HEK293 (cell line): ENCODE data around the gene ALKBH3.

Experiments
- CTCF ChIA-PET: fragments of 350-600 bp; formaldehyde crosslinking; extraction: SDS; loops from one replicate; lab custom pipeline; 2021; ENCODE audit warnings: antibody characterized with exemption; lab: Yijun Ruan, JAX
- POLR2A ChIA-PET: fragments of 300-600 bp; formaldehyde crosslinking; extraction: SDS; loops from one replicate; lab custom pipeline; 2020; ENCODE audit warnings: antibody characterized with exemption, inconsistent platforms; lab: Yijun Ruan, JAX
- H3K27ac ChIP-seq: fragments of 200-500 bp; sonication (Bioruptor generic); 2 replicates; pipeline ENCODE4 v1.5.1; 2014; ENCODE audit warnings: low read depth, low read length, control low read depth, inconsistent platforms; ENCODE audit errors: extremely low read depth
- H3K36me3 ChIP-seq, 2 experiments: fragments of 200-500 bp in 1 of 2; sonication (Bioruptor generic) in 1 of 2; 1 replicate in 1 of 2; 2 replicates in 1 of 2; pipeline ENCODE4 v1.5.1; 2014 to 2017; ENCODE audit warnings: inconsistent platforms in 2 of 2, low read length in 2 of 2; ENCODE audit not compliant: control insufficient read depth in 2 of 2, insufficient read depth in 1 of 2
- H3K4me1 ChIP-seq: fragments of 200-500 bp; sonication (Bioruptor generic); 2 replicates; pipeline ENCODE4 v1.5.1; 2014; ENCODE audit warnings: mild to moderate bottlenecking, low read length, inconsistent platforms; ENCODE audit not compliant: control insufficient read depth, insufficient read depth
- H3K4me3 ChIP-seq: 2 replicates; pipeline ENCODE4 v1.5.1; 2011; ENCODE audit warnings: low read depth, mild to moderate bottlenecking, control low read depth, low read length, moderate library complexity
- H3K9me3 ChIP-seq: fragments of 200-500 bp; sonication (Bioruptor generic); 2 replicates; pipeline ENCODE4 v1.5.1; 2014; ENCODE audit warnings: low read depth, low read length, inconsistent platforms; ENCODE audit not compliant: control insufficient read depth, insufficient read depth
- ATF2 ChIP-seq: fragments of 450-650 bp; formaldehyde crosslinking; IDR thresholded peaks from 2 replicates; pipeline ENCODE4 v1.5.1; 2016; ENCODE audit warnings: missing biosample characterization, missing genetic modification characterization, low read depth
- GLIS1 ChIP-seq: fragments of 450-650 bp; formaldehyde crosslinking; IDR thresholded peaks from 2 replicates; pipeline ENCODE4 v1.5.1; 2016; ENCODE audit warnings: missing biosample characterization, missing genetic modification characterization
- PATZ1 ChIP-seq: fragments of 450-650 bp; formaldehyde crosslinking; IDR thresholded peaks from 2 replicates; pipeline ENCODE4 v1.5.1; 2016; ENCODE audit warnings: missing biosample characterization, missing genetic modification characterization
- SP3 ChIP-seq: fragments of 450-650 bp; formaldehyde crosslinking; IDR thresholded peaks from 2 replicates; pipeline ENCODE4 v1.5.1; 2016; ENCODE audit warnings: missing biosample characterization, missing genetic modification characterization
- ZBTB21 ChIP-seq: fragments of 450-650 bp; formaldehyde crosslinking; IDR thresholded peaks from 2 replicates; pipeline ENCODE4 v1.5.1; 2017; ENCODE audit warnings: missing biosample characterization, missing genetic modification characterization
- ZBTB48 ChIP-seq: fragments of 450-650 bp; formaldehyde crosslinking; IDR thresholded peaks from 2 replicates; pipeline ENCODE4 v1.5.1; 2016; ENCODE audit warnings: missing biosample characterization, missing genetic modification characterization
- ZFP69B ChIP-seq: fragments of 450-650 bp; formaldehyde crosslinking; IDR thresholded peaks from 2 replicates; pipeline ENCODE4 v1.5.1; 2016; ENCODE audit warnings: missing biosample characterization, missing genetic modification characterization
- ZNF121 ChIP-seq: fragments of 450-650 bp; formaldehyde crosslinking; IDR thresholded peaks from 2 replicates; pipeline ENCODE4 v1.5.1; 2016; ENCODE audit warnings: missing biosample characterization, missing genetic modification characterization
- ZNF133 ChIP-seq: fragments of 450-650 bp; formaldehyde crosslinking; IDR thresholded peaks from 2 replicates; pipeline ENCODE4 v1.5.1; 2016; ENCODE audit warnings: missing biosample characterization, missing genetic modification characterization
- ZNF24 ChIP-seq: fragments of 450-650 bp; formaldehyde crosslinking; IDR thresholded peaks from 2 replicates; pipeline ENCODE4 v1.5.1; 2016; ENCODE audit warnings: missing biosample characterization, missing genetic modification characterization
- ZNF354C ChIP-seq: fragments of 450-650 bp; formaldehyde crosslinking; IDR thresholded peaks from 2 replicates; pipeline ENCODE4 v1.5.1; 2016; ENCODE audit warnings: missing biosample characterization, missing genetic modification characterization, low read depth, borderline replicate concordance
- ZNF391 ChIP-seq: fragments of 450-650 bp; formaldehyde crosslinking; IDR thresholded peaks from 2 replicates; pipeline ENCODE4 v1.5.1; 2016; ENCODE audit warnings: low read depth, missing biosample characterization, missing genetic modification characterization, borderline replicate concordance
- ZNF398 ChIP-seq: fragments of 450-650 bp; formaldehyde crosslinking; IDR thresholded peaks from 2 replicates; pipeline ENCODE4 v1.5.1; 2017; ENCODE audit warnings: missing biosample characterization, missing genetic modification characterization
- ZNF514 ChIP-seq: fragments of 450-650 bp; formaldehyde crosslinking; IDR thresholded peaks from 2 replicates; pipeline ENCODE4 v1.5.1; 2016; ENCODE audit warnings: missing biosample characterization, missing genetic modification characterization
- ZNF529 ChIP-seq: fragments of 450-650 bp; formaldehyde crosslinking; IDR thresholded peaks from 2 replicates; pipeline ENCODE4 v1.5.1; 2017; ENCODE audit warnings: missing genetic modification characterization, missing biosample characterization; ENCODE audit not compliant: insufficient replicate concordance
- ZNF596 ChIP-seq: fragments of 450-650 bp; IDR thresholded peaks from 2 replicates; pipeline ENCODE4 v1.5.0; 2018; ENCODE audit warnings: missing biosample characterization, mild to moderate bottlenecking, missing genetic modification characterization, moderate library complexity
- ZNF600 ChIP-seq: fragments of 450-650 bp; formaldehyde crosslinking; IDR thresholded peaks from 2 replicates; pipeline ENCODE4 v1.5.1; 2016; ENCODE audit warnings: missing biosample characterization, missing genetic modification characterization
- ZNF645 ChIP-seq: fragments of 450-650 bp; formaldehyde crosslinking; IDR thresholded peaks from 2 replicates; pipeline ENCODE4; 2016; ENCODE audit warnings: missing biosample characterization, missing genetic modification characterization
- ZNF76 ChIP-seq: fragments of 450-650 bp; formaldehyde crosslinking; IDR thresholded peaks from 2 replicates; pipeline ENCODE4; 2016; ENCODE audit warnings: low read depth, missing biosample characterization, missing genetic modification characterization, borderline replicate concordance
- ZNF768 ChIP-seq: fragments of 450-650 bp; formaldehyde crosslinking; IDR thresholded peaks from 2 replicates; pipeline ENCODE4 v1.5.1; 2018; ENCODE audit warnings: missing biosample characterization, mild to moderate bottlenecking, missing genetic modification characterization
- ZSCAN23 ChIP-seq: fragments of 450-650 bp; formaldehyde crosslinking; IDR thresholded peaks from 2 replicates; pipeline ENCODE4 v1.5.1; 2016; ENCODE audit warnings: missing biosample characterization, missing genetic modification characterization
- ZSCAN4 ChIP-seq: fragments of 450-650 bp; formaldehyde crosslinking; IDR thresholded peaks from 2 replicates; pipeline ENCODE4 v1.5.1; 2017; ENCODE audit warnings: missing biosample characterization, missing genetic modification characterization
- TF ChIP-seq, protein P1 (sequence below): fragments of 450-650 bp; formaldehyde crosslinking; IDR thresholded peaks from 2 replicates; pipeline ENCODE4 v1.5.1; 2016; ENCODE audit warnings: missing biosample characterization, missing genetic modification characterization

The ALKBH3 gene

GRCh38 chr11:43933226-43933607 lies 52.6 kb downstream of the ALKBH3 start:
- TF ChIP-seq GLIS1 (tag by site-specific recombination) (no peak), ZNF768 (peak; percentile 47; the same call in 1 of the 2 replicates)
- H3K36me3 ChIP-seq = no peaks in the 10 kb centered on the region
- ChIA-PET POLR2A (interaction anchor here (1.2 to 2.0 kb wide), 2 partner anchors 9 to 12 kb away, joined by 3 to 10 read pairs; partner anchors contain the start of gene C11orf96), CTCF (interaction anchor here (1.1 to 1.7 kb wide), 3 partner anchors 9 to 43 kb away, joined by 3 to 4 read pairs (median 4); no protein-coding TSS in a partner anchor)
- H3K27ac ChIP-seq = no peak overlapping the region
- H3K9me3 ChIP-seq = no peaks in the 10 kb centered on the region
- H3K4me1 ChIP-seq = 0 out of 2 replicates have a peak, but pooled peaks cover 2% of the 10 kb centered on the region
- no peak overlapping the region for H3K4me3 ChIP-seq

GRCh38 chr11:43933608-43934551 lies 53.2 kb downstream of the ALKBH3 start:
- H3K4me3 ChIP-seq = no peak overlapping the region
- H3K9me3 ChIP-seq = no peaks in the 10 kb centered on the region
- POLR2A ChIA-PET = interaction anchor here (1.2 to 2.0 kb wide), 2 partner anchors 9 to 12 kb away, joined by 3 to 10 read pairs; partner anchors contain the start of gene C11orf96
- H3K36me3 ChIP-seq = no peaks in the 10 kb centered on the region
- CTCF ChIA-PET = interaction anchor here (1.6 to 1.7 kb wide), 2 partner anchors 10 to 44 kb away, joined by 4 read pairs; no protein-coding TSS in a partner anchor
- 0 out of 2 replicates have a peak, but pooled peaks cover 2% of the 10 kb centered on the region for H3K4me1 ChIP-seq
- H3K27ac ChIP-seq = no peak overlapping the region
- TF ChIP-seq, protein P1, sequence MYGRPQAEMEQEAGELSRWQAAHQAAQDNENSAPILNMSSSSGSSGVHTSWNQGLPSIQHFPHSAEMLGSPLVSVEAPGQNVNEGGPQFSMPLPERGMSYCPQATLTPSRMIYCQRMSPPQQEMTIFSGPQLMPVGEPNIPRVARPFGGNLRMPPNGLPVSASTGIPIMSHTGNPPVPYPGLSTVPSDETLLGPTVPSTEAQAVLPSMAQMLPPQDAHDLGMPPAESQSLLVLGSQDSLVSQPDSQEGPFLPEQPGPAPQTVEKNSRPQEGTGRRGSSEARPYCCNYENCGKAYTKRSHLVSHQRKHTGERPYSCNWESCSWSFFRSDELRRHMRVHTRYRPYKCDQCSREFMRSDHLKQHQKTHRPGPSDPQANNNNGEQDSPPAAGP (tag by site-specific recombination) = 0 out of 2 replicates have a peak, but pooled peaks have one; percentile 67
- peak; percentile 33; the same call in 1 of the 2 replicates for TF ChIP-seq ZNF391
- TF ChIP-seq PATZ1 (tag by site-specific recombination) = peak; percentile 89
- peak; percentile 88 for TF ChIP-seq ZFP69B (tag by site-specific recombination)
- peak; percentile 63 for TF ChIP-seq ZSCAN4 (tag by site-specific recombination)
- peak; percentile 97 for TF ChIP-seq ZNF133 (tag by site-specific recombination)
- TF ChIP-seq ZBTB21 (tag by site-specific recombination) = 0 out of 2 replicates have a peak, but pooled peaks have one; percentile 23
- no peak for TF ChIP-seq ZNF514 (tag by site-specific recombination)
- peak; percentile 70 for TF ChIP-seq ZBTB48
- peak; percentile 47; the same call in 1 of the 2 replicates for TF ChIP-seq ZNF24 (tag by site-specific recombination)
- TF ChIP-seq ZNF76 = 0 out of 2 replicates have a peak, but pooled peaks have one; percentile 26
- TF ChIP-seq ATF2 (tag by site-specific recombination) = 0 out of 2 replicates have a peak, but pooled peaks have one; percentile 22
- TF ChIP-seq ZNF354C (tag by site-specific recombination) = no peak
- TF ChIP-seq ZNF600 (tag by site-specific recombination) = peak; percentile 52; the same call in 1 of the 2 replicates
- peak; percentile 75 for TF ChIP-seq ZNF398 (tag by site-specific recombination)
- no peak for TF ChIP-seq ZNF645
- no peak for TF ChIP-seq ZNF529 (tag by site-specific recombination)
- no peak for TF ChIP-seq SP3 (tag by site-specific recombination)
- TF ChIP-seq GLIS1 (tag by site-specific recombination) = peak; percentile 98
- no peak for TF ChIP-seq ZSCAN23 (tag by site-specific recombination)
- no peak for TF ChIP-seq ZNF121 (tag by site-specific recombination)
- no peak for TF ChIP-seq ZNF596
